GM21737 (cell line): Measurements from ENCODE around the gene UBE2J2.

Experiments used
- ATAC-seq: cut with Tn5 transposase; IDR thresholded peaks from one replicate; pipeline ENCODE4 v1.9.1; 2021; ENCODE audit warnings: mild to moderate bottlenecking, moderate library complexity; ENCODE audit not compliant: unreplicated experiment

The UBE2J2 gene

DNA sequence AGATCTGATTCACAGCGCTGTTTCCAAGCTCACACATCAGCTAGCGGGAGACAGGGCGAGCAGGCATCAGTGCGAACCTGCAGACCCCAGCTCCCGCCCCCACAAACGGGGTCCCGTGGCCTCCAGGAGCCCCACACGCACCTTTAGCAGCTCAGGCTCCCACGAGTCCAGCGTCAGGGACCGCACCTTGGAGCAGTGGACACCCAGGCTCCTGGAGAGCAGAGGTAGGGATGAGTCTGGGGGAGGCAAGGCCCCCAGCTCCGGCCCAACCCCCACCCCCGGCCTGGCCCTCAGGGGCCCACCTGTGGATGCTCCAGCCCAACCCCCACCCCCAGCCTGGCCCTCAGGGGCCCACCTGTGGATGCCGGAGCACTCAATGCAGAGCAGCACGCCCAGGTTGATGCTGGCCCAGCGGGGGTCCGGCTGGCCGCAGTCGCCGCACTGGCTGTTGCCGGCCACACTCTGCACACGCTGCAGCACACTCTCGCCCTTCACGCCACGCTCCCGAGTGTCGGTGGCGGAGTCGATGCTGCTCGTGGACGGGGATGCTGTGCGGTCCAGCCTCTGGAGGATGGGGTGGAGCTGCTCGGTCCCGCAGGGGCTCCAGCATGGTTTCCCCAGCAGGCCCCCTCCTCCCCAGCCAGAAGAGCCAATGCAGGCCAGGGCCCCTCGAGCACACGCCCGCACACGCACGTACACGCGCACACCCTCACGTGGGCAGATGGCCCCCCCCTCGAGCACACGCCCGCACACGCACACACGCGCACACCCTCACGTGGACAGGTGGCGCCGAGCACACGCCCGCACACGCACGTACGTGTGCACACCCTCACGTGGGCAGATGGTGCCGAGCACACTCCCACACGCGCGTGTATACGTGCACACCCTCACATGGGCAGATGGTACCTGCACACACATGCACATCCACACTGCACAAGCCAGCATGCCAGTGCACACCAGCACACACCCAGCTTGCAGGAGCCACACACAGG lies 22.7 kb upstream of the UBE2J2 start:
- ATAC-seq, result no peak

DNA sequence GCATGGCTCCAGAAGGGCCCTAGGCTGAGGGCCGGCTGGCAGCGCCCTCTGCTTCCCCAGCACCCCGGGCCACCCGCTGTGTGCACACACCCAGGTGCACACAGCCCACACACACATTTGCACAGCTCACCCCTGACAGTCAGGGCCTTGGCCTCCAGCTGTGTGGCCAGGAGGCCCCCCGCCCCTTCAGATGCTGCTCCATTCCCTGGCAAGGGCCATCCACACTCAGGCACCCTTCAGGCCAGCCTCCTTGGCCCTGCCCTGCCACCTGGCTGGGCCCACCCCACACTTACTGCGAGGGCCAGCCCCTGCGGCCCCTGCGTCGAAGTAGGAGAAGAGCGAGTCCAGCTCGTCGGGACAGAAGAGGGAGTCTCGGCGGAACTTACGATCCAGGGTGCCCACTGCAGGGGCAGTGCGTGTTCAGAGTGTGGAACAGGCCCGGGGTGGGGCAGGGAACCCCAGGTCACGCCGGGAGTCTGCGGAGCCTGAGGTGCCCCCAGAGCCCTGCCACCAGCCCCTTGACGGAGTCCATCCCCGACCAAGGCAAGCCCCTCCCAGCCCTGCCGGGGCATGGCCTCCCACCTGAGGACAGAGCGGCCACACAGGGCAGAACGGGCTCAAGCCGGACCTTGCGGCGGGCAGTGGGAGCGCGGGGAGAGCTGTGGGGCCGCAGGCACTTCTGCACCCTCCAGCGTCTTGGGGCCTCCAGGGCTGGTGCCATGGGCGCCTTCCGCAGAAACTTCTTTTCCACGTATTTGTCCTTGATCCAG lies 21.7 kb upstream of the UBE2J2 start:
- ATAC-seq, result no peak

DNA sequence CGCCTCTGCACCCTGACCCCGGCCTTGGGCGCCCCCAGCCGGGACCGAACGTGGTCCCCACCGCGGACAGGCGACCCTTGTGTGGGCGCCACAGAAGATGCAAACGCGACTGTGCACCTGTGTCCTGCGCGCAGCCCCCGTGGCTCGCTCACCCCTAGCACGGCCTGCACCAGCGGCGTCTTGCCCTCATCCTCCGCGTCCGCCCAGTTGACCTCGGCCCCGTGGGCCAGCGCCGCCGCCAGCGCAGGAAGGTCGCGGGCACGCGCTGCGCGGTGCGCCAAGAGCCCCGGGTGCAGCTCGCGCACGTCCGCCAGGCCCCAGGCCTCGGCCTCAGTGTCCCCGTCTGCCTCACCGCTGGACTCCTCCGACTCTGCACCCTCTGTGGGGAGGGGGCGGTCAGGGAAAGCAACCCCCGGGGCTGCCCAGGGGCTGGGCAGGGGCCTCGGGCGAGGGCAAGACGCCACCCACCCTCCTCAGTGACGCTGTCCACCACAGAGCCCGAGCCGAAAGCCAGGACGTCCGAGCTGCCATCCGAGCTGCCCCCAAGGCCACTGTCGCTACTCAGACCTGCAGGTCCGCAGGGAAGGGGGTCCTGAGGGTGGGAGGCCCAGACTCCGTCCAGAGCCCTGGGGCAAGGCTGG lies 20.7 kb upstream of the UBE2J2 start:
- no peak for ATAC-seq

DNA sequence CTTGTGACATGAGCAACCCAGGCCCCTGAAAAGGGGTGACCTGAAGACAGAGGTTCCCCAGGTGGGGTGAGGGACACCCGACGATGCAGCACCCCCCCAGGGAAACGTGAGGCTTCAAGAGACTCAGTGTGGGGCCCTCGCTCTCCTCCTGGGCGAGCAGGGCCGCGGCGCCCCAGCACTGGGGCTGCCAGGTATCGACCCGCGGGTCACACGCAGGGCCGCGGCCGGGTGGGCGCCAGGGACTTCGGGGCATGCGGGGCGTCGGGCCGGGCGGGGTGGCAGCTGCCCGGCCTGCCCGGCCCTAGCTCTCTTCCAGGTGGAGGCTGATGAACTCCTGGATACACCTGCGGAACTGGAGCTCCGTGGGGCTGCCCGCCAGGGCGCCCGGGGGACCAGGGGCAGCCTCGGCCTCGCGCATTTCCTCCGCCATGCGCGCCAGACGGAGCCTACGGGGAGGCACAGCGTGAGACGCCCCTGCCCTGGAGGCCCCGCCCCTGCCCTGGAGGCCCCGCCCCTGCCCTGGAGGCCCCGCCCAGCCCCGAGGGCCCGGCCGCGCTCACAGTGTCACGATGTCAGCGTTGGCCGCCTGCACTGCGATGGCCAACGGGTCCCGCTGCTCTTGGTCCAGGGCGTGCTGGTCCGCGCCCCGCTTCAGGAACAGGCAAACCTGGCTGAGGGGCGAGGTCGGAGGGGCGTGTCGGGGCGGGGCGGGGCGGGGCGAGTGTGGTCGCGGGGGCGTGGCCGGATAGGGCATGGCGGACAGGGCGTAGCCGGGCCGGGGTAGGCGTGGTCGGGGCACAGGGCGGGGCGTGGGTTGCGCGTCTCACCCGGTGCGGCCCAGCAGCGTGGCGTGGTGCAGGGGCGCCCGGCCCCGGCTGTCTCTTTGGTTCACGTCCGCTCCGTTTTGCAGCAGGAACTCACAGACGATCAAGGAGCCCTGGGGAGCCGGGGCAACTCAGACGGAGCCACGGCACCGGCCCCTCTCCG lies 19.9 kb upstream of the UBE2J2 start:
- no peak for ATAC-seq

DNA sequence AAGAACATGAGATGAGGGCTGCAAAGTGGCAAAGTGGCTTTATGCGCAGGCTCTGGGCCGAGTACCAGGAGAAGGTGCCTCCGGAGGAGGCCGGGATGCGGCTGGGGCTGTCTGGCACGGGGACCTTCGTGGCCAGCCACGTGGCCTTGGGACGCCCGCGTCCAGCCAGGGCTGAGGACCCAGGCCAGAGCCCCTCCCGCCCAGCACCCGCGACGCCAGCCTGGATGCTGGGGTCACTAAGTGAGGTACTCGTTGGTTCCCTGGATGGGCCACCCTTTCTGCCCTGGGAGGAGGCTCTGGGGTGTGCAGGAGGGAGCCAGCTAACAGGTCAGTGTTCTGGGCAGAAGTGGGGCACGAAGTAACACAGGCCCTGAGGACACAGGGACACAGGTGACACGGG lies 19.2 kb upstream of the UBE2J2 start:
- ATAC-seq, result no peak

DNA sequence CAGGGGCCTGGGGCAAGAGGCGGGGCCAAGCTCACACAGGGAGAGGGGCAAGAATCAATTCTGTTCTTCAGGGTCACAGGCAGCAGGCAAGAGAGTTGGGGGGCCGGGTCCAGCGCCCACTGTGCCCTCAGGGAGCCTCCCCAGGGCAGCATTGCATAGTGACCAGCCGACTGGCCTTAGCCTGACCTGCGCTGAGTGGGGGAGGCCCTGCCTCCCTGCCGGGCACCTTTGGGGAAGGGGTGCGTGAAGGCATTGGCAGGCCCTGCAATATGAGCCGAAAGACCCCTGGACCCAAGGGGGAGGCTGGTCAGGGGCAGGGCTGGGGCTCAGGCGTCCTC lies 18.8 kb upstream of the UBE2J2 start:
- no peak for ATAC-seq

DNA sequence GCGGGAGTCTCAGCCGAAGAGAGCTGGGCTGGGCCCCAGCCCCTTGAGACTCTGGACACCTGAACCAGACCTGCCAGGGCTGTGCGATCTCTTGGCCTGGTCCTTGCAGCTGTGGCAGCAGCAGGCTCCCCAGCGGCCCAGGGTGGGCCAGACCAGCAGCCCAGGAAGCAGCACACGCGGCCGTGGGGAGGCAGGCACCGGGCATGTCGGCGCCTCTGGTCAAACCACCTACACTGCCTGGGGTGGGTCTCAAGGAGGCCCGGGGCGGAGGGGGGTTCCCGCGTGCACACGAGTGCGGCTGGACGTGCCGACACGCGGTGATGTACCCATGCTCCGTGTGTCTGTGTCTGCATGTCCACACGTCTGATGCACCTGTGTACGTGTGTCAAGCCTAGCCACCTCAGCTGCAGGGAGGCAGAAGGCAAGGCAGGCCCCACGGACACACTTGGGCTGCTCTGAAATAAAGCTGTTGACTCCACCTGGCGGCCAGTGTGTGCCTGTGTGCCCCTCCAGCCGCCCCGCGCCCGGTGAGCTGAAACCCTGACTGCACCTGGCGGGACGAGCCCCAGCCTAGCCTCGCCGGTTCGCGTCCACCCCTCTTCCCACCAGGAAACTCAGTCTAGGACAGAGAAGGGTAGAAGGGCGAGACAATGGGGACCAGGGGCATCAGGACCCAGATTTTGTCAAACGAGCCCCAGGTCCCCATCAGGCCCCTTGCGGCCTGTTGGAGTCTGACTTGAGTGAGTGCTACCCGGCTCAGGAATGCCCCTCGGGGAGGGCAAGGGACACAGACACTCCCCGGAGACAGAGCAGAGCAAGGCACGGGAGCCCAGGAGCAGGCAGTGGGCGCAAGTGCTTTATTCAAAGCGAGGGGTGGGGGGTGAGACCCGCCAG lies 18.1 kb upstream of the UBE2J2 start:
- ATAC-seq, result no peak

DNA sequence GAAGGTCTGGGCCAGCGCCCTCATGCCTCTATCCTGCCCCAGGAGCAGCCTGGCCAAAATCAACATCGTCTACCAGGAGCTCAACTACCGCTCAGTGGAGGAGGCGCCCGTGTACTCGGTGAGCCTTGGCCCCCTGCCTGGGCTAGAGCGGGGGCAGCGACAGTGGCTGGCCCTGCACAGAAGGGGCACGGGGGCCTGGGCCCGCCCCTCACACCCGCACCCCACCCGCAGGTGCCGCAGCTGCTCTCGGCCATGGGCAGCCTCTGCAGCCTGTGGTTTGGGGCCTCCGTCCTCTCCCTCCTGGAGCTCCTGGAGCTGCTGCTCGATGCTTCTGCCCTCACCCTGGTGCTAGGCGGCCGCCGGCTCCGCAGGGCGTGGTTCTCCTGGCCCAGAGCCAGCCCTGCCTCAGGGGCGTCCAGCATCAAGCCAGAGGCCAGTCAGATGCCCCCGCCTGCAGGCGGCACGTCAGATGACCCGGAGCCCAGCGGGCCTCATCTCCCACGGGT lies 17.4 kb upstream of the UBE2J2 start:
- no peak for ATAC-seq

DNA sequence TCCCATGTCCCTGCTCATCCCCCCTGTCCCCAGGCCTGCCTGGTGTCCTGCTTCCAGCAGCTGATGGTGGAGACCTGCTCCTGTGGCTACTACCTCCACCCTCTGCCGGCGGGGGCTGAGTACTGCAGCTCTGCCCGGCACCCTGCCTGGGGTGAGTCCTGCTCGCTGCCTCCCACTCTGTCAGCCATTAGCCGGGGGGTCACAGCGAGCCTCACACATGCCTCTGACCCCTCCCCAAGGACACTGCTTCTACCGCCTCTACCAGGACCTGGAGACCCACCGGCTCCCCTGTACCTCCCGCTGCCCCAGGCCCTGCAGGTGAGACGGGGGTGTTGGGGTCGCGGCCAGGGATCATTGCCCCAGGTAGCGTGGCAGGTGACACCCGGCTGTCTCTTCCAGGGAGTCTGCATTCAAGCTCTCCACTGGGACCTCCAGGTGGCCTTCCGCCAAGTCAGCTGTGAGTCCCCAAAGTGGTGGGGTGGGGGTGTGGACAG lies 16.6 kb upstream of the UBE2J2 start:
- no peak for ATAC-seq

DNA sequence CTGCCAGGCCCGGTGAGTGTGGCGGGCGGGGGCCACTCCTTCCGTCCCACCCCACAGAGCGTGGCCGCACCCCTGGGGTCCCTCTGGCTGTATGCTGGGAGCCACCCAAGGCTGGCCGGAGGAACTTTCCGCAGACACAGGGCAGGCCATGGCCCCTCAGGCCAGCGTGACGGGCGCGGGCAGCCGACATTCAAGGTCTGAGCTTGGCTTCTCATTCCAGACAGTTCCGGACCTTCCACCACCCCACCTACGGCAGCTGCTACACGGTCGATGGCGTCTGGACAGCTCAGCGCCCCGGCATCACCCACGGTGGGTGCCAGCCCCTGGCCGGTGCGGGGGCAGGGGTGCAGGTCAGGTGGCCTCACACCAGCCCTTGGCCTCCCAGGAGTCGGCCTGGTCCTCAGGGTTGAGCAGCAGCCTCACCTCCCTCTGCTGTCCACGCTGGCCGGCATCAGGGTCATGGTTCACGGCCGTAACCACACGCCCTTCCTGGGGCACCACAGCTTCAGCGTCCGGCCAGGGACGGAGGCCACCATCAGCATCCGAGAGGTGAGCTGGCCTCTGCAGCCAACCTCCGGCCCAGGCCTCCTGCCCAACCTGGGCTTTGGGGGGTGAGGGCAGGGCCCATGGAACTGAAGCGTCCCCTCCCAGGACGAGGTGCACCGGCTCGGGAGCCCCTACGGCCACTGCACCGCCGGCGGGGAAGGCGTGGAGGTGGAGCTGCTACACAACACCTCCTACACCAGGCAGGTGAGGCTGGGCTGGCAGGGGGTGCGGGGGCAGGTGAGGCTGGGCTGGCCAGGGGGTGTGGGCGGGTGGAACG lies 13.8 kb upstream of the UBE2J2 start:
- ATAC-seq, result no peak

DNA sequence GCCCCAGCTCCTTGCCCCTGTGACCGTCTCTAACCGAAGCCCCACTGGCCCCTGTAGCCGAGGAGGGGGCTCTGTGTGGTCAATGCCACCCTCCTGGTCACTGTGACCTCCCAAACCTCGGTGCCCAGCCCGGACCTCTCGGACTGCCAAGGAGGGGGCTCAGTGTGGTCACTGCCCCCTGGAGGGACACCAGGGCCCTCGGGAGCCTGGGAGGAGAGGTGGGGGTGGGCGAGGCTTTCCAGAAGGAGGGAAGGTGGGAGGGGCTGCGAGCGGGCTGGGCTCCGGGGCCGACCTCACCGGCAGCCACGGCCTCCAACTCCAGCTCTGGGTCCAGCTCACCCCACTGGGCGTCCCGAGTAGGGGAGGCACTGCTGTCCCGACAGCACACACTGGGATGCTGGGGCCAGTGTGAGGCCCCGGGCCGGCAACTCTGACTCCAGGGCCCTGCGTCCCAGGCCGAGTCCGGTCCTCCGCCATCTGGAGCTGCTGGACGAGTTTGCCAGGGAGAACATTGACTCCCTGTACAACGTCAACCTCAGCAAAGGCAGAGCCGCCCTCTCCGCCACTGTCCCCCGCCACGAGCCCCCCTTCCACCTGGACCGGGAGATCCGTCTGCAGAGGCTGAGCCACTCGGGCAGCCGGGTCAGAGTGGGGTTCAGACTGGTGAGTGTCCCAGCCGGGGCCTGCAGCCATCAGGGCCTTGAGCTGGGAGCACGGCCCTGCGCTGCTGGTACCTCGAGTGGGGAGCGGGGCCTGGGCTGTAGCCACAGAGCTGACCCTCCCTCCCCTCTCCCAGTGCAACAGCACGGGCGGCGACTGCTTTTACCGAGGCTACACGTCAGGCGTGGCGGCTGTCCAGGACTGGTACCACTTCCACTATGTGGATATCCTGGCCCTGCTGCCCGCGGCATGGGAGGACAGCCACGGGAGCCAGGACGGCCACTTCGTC lies 12.9 kb upstream of the UBE2J2 start:
- no peak for ATAC-seq

DNA sequence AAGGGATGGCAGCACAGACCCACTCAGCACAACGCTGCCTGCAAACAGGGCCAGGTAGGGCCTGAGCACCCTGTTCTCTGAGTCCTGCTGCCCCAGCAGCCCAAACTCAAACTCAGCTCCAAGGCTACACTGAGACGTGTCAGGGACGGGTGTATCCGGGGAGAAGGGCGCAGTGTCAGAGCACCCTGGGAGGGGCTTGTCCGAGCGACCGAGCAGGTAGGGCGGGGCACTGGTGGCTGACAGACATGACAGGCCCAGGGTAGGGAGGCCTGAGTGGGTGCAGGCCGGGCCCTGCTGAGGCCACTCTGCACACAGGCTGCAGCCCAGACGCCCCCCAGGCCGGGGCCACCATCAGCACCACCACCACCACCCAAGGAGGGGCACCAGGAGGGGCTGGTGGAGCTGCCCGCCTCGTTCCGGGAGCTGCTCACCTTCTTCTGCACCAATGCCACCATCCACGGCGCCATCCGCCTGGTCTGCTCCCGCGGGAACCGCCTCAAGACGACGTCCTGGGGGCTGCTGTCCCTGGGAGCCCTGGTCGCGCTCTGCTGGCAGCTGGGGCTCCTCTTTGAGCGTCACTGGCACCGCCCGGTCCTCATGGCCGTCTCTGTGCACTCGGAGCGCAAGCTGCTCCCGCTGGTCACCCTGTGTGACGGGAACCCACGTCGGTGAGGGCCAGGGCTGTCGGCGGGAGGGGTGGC lies 12.1 kb upstream of the UBE2J2 start:
- no peak for ATAC-seq

DNA sequence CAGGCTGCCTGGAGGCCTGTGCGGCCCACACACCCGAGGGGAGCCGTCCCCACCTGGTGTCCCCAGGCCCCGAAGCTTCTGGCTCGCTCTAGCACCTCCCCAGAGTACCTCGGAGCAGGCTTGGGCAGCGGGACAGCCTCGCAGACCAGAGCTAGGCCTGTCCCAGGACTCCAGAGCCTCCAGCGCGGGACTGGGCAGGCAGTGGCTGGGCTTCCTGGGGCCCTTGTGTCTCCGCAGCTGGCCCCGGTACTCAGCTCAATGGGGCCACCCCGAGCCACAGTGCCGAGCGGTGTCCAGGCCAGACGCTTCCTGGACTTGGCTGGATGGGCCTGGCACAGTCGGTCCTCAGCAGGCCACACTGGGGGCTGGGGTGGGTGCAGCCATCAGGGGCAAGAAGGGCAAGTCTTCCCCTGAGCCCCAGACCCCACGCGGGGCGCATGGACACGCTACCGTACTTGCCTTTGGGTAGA lies 11.5 kb upstream of the UBE2J2 start:
- ATAC-seq, result no peak

DNA sequence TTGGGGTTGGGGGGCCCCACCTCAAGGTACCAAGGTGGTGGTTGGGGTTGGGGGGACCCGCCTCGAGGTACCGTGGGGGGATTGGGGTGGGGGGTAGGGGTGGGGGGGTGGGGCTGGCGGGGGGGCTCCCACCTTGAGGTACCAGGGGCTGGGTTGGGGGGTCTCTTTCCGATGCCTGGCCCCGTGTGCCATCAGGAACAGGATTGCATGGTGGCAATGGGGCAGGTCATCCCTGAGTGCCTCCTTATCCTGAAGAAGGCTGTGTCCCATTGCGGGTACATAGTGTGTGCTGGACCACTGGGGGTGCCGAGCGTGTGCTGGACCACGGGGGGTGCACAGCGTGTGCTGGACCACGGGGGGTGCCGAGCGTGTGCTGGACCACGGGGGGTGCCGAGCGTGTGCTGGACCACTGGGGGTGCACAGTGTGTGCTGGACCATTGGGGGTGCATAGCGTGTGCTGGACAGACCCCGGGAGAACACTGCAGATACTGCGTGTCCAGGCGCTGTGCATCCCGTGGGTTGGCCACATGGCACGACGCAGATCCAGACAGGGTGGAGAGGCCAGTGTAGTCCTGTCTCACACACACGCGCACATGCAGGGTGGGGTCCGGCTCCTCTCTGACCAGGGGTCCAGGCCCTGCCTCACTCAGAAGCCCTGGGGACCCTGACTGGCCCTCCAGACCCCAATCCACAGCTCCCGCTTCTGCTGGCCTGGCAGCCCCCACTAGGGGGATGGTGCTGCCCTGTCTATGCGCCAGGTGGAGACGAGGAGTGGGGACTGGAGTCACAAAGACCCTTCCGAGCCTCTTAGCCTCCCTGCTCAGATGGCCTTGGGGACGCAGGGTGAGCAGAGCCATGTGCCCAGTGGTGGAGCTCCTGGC lies 10.8 kb upstream of the UBE2J2 start:
- ATAC-seq, result no peak

DNA sequence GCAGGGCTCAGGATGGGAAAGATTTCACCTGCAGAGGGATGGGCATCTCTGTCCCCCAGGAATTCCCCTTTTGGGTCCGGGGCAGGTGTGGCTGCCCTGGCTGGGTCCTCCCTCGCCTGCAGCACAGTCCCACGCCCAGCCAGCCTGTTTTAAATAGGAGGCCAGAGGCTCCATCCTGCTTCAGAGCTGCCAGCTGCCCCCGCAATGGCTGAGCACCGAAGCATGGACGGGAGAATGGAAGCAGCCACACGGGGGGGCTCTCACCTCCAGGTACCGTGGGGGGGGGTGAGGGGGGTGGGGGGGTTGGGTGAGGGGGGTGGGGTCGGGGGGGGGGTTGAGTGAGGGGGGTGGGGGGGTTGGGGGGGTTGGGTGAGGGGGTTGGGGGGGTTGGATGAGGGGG lies 10.2 kb upstream of the UBE2J2 start:
- ATAC-seq, result no peak
